Thyroid gland (tissue), 4 donors: ENCODE data around the gene CLMP. TPM values are rescaled to one million over a fixed set of nuclear protein-coding genes. Genes with fewer than 3 reads are reported as not detected.

Experiments
- DNase-seq, 2 donors: peaks; one replicate each; pipeline ENCODE4 v3.0.0-alpha.2; 2019
- H3K27ac ChIP-seq, 3 donors: fragments of 200-600 bp; sonication (generic); 1 replicate in 2 of 3; 2 replicates in 1 of 3; pipeline ENCODE4 v1.5.1; 2016 to 2019; ENCODE audit warnings: mild to moderate bottlenecking in 1 of 3, moderate library complexity in 1 of 3
- H3K27me3 ChIP-seq: fragments of 200-600 bp; sonication (generic); one replicate; pipeline ENCODE4 v1.5.1; 2019
- H3K36me3 ChIP-seq, 2 donors: fragments of 200-600 bp; sonication (generic); one replicate each; pipeline ENCODE4 v1.5.1; 2016 to 2019
- H3K4me1 ChIP-seq, 2 donors: fragments of 200-600 bp; sonication (generic); one replicate each; pipeline ENCODE4 v1.5.1; 2017 to 2019
- H3K4me3 ChIP-seq, 3 donors: fragments of 200-600 bp; sonication (generic); replicated peaks in 1 of 3; 1 replicate in 2 of 3; 2 replicates in 1 of 3; pipeline ENCODE4 v1.5.1; 2016; ENCODE audit warnings: mild to moderate bottlenecking in 1 of 3
- H3K9me3 ChIP-seq: fragments of 200-600 bp; sonication (generic); one replicate; pipeline ENCODE4 v1.5.1; 2017
- POLR2A ChIP-seq, 2 donors: fragments of 450-650 bp; IDR thresholded peaks; one replicate each; pipeline ENCODE4 v1.6.1; 2017; ENCODE audit warnings: antibody characterized with exemption in 2 of 2, mild to moderate bottlenecking in 2 of 2, moderate library complexity in 1 of 2
- WGBS, 2 donors: methylation state at CpG; one replicate each; pipeline ENCODE4 v1.1.5; 2017; 5-methylcytosine and 5-hydroxymethylcytosine counted together
- intact Hi-C: fragments of 100-400 bp; cut with DNase I; formaldehyde crosslinking; loops from one replicate; pipeline ENCODE4 v1.15.1; 2023
- total RNA-seq, 4 donors: library from RNA; depleted of rRNA; stranded (reverse); fragments of >200 nt; gene quantifications; one replicate each; pipeline ENCODE4 v1.2.3, GENCODE V29; 2016
- TF ChIP-seq, protein P1 (sequence below), 6 experiments: fragments of 200-600 bp in 3 of 6; fragments of 450-650 bp in 3 of 6; sonication (generic) in 3 of 6; IDR thresholded peaks; one replicate each; pipeline ENCODE4 v1.5.1; 2016 to 2019; ENCODE audit warnings: antibody characterized with exemption in 6 of 6, mild to moderate bottlenecking in 2 of 6, inconsistent platforms in 1 of 6, moderate library complexity in 1 of 6

CLMP gene
- total RNA-seq, 4 donors from 2014 or later = 4.9 to 13.2 (median 9.3) TPM

DNA sequence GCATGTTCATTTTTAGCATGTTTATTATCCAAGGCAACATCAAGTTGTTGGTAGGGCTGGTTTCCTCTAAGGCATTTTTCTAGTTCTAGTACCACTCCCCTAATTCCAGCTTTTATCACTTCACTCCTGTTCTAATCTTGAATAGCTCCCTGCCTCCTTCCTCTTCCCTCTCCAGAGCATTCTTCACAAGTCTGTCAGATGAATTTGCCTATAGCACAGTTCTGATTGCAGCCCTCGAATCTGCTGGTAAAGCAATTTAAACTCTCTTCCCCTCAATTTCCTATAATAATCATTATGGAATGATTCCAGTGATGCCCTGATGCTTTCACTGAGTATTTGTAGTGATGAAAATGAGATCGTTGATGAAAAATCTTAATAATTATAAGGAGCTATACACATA is 43.3 kb downstream of the CLMP start:
- no peaks in the 10 kb centered on the region for H3K27me3 ChIP-seq
- H3K4me3 ChIP-seq = no peak overlapping the region
- H3K36me3 ChIP-seq = no peaks in the 10 kb centered on the region
- intact Hi-C loops = no loop called here
- no peaks in the 10 kb centered on the region for H3K4me1 ChIP-seq
- H3K27ac ChIP-seq = no peak overlapping the region
- TF ChIP-seq, protein P1, sequence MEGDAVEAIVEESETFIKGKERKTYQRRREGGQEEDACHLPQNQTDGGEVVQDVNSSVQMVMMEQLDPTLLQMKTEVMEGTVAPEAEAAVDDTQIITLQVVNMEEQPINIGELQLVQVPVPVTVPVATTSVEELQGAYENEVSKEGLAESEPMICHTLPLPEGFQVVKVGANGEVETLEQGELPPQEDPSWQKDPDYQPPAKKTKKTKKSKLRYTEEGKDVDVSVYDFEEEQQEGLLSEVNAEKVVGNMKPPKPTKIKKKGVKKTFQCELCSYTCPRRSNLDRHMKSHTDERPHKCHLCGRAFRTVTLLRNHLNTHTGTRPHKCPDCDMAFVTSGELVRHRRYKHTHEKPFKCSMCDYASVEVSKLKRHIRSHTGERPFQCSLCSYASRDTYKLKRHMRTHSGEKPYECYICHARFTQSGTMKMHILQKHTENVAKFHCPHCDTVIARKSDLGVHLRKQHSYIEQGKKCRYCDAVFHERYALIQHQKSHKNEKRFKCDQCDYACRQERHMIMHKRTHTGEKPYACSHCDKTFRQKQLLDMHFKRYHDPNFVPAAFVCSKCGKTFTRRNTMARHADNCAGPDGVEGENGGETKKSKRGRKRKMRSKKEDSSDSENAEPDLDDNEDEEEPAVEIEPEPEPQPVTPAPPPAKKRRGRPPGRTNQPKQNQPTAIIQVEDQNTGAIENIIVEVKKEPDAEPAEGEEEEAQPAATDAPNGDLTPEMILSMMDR (IDR thresholded peaks at IDR 0.05) = no peak
- no peak for TF ChIP-seq POLR2A (IDR thresholded peaks at IDR 0.05)
- DNase-seq = no peak
- 73 to 86% methylated on average over 2 of the region's 2 CpGs for WGBS, 2 donors
- no peaks in the 10 kb centered on the region for H3K9me3 ChIP-seq

DNA sequence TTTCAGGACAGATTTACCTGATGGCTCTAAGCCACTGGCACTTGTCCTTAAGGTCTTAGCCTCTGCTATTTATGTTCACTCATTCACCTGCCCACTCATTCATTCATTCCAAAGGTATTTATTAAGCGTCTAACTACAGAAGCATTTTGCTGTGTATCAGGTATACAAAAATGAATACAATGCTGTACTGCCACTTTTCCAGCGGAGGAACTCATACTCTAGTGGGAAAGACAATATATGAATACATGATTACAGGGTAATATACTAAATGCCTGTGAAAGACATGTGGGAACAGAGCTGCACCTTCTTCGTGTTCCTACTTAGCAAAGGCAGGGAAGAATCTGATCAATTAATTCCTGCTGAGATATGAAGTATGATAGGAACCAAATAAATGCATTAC is 43.7 kb downstream of the CLMP start:
- WGBS, 2 donors = 94 to 98% methylated on average over 3 of the region's 3 CpGs
- DNase-seq = no peak
- Histone ChIP-seq H3K27ac (no peak overlapping the region), H3K27me3 (no peaks in the 10 kb centered on the region), H3K9me3 (no peaks in the 10 kb centered on the region), H3K4me3 (no peak overlapping the region), H3K4me1 (no peaks in the 10 kb centered on the region), H3K36me3 (no peaks in the 10 kb centered on the region)
- intact Hi-C loops = no loop called here
- TF ChIP-seq POLR2A (IDR thresholded peaks at IDR 0.05) = no peak
- TF ChIP-seq, protein P1 (IDR thresholded peaks at IDR 0.05) = no peak

DNA sequence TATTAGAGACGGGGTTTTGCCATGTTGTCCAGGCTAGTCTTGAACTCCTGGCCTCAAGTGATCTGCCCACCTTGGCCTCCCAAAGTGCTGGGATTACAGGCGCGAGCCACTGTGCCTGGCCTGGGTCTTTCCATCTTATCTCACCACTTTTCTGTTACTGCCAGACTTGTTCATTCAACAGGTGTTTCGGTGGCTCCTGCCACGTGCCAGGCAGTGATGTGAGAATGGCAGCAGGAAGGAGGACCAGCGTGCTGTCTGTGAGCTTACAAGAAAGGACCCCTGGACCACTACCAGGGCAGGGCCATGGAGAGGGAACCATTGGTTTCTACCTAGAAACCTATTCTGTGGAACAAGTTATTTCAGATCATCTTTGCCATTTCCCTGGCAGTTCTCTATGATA is 44.2 kb downstream of the CLMP start:
- Histone ChIP-seq H3K27me3 (no peaks in the 10 kb centered on the region), H3K4me3 (no peak overlapping the region), H3K36me3 (no peaks in the 10 kb centered on the region), H3K4me1 (no peaks in the 10 kb centered on the region), H3K27ac (no peak overlapping the region), H3K9me3 (no peaks in the 10 kb centered on the region)
- TF ChIP-seq, protein P1 (IDR thresholded peaks at IDR 0.05) = no peak
- no peak for TF ChIP-seq POLR2A (IDR thresholded peaks at IDR 0.05)
- no peak for DNase-seq
- intact Hi-C loops = no loop called here
- WGBS, 2 donors = 95 to 96% methylated on average over 6 of the region's 6 CpGs

DNA sequence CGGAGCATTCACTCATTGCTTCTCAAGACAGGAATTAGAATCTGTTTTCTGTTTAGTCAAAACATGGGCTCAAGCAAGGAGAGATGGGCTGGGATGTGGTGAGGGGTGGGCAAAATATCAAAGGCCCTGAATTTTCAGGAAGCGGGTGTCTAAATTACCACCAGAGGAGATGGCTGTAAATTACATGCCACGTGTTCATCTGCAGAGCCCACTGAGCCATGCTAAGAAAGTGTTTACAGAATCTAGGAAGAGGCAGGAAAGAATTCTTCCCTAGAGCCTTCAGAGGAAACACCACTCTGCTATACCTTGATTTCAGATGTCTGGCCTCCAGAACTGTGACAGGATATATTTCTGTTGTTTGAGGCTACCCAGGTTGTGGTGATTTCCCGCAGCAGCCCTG is 46.1 kb downstream of the CLMP start:
- TF ChIP-seq, protein P1 (IDR thresholded peaks at IDR 0.05) = no peak
- TF ChIP-seq POLR2A (IDR thresholded peaks at IDR 0.05) = no peak

DNA sequence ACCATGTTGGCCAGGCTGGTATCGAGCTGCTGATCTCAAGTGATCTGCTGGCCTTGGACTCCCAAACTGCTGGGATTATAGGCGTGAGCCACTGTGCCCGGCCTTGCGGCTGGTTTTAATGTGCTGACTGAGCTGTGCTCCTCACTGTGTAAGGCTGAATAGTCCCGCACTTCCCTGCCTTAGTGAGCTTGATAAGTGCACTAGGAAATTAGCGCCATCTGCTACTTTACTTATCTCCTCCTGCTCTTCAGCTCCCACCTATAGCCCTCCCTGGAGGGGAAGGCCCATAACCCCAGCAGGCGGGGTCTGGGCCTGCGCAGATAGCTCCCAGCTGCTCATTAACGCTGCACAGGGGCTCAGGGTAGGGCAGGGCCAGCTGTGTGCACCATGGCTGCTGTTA is 49.4 kb downstream of the CLMP start:
- DNase-seq = no peak
- WGBS, 2 donors = 69 to 70% methylated on average over 9 of the region's 9 CpGs
- no peak overlapping the region for H3K4me3 ChIP-seq
- no peaks in the 10 kb centered on the region for H3K9me3 ChIP-seq
- H3K27me3 ChIP-seq = no peaks in the 10 kb centered on the region
- peaks cover 2 to 7% of the 10 kb centered on the region in 2 donors for H3K4me1 ChIP-seq
- intact Hi-C loops = no loop called here
- TF ChIP-seq, protein P1 (IDR thresholded peaks at IDR 0.05) = no peak
- TF ChIP-seq POLR2A (IDR thresholded peaks at IDR 0.05) = no peak
- peak overlapping the region in 1 of 3 donors; percentile 26 for H3K27ac ChIP-seq
- H3K36me3 ChIP-seq = no peaks in the 10 kb centered on the region

More for the DNA sequence above, 46.1 kb downstream of the CLMP start:
- intact Hi-C loops = no loop called here
- H3K36me3 ChIP-seq = no peaks in the 10 kb centered on the region
- no peaks in the 10 kb centered on the region for H3K27me3 ChIP-seq
- no peaks in the 10 kb centered on the region for H3K9me3 ChIP-seq
- H3K4me1 ChIP-seq = peaks cover 2 to 7% of the 10 kb centered on the region in 2 donors
- no peak overlapping the region for H3K4me3 ChIP-seq
- WGBS, 2 donors = 77 to 87% methylated on average over 4 of the region's 4 CpGs
- DNase-seq = no peak
- no peak overlapping the region for H3K27ac ChIP-seq
